Brain pericyte (primary cell): ENCODE measurements around the gene VTN.

Experiments used
- DNase-seq: peaks from one replicate; pipeline ENCODE4 v3.0.0-alpha.2; 2012; ENCODE audit warnings: low read depth, low spot score

Gene VTN

DNA sequence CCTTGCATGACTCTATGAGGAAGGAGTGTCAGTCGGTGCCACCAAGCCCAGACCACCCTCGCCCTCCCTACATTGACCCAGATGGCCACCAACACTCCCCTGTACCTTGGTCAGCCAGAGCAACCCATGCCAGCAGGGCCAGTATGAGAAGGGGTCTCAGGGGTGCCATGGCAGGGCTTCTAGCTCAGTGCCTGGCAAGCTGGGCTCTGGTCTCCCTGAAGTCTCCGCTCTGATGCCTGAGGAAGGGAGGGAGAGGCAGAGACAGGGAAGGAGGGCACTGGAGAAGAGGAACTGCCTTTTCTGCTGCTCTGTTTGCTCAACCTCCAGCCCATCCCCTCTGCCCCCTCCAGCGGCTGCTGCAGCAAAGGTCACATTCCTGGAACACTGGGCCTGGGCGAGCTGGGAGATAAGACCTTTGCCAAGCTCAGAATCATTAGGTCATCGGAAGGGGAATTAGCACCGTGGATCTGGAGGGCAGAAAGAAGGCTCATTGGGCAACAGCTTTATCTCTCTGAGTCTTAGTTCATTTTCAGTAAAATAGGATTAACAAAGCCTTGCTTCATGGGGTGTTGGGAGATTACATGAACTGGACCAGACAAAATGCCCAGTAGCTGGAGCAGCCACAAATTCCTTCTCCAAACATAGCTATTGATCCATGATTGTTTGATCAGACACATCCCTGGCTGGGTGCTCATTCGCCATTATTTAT is at the start of gene VTN:
TSS of gene VTN (minus strand) at position 273 of the 709 bp plus-strand sequence. CDS start at position 169, 104 bp downstream.
- DNase-seq = no peak

DNA sequence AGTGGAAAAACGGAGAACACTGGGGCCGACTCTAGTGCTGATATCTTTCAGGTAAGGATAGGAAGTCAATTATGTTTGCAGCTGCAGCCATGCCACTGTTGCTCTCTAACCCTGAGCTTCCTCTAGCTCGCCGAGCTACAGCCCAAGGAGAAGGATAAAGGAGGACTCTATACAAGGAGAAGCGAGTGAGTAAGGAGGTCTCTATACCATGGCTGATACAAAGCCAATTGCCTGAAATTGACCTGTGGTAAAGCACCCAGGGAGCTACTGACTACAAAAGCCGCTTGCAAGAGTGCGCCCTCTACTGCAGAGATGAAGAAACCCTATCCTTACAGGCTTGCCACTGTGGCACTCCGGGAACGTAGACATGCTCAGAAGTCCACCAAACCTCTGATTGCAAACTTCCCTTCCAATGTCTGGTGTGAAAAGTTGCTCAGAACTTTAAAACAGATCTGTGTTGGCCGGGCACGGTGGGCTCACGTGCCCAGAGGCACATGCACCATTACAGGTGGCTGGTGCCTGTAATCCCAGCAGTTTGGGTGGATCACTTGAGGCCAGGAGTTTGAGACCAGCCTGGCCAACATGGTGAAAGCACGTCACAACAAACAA is 46.7 kb upstream of the VTN start:
- DNase-seq = no peak

DNA sequence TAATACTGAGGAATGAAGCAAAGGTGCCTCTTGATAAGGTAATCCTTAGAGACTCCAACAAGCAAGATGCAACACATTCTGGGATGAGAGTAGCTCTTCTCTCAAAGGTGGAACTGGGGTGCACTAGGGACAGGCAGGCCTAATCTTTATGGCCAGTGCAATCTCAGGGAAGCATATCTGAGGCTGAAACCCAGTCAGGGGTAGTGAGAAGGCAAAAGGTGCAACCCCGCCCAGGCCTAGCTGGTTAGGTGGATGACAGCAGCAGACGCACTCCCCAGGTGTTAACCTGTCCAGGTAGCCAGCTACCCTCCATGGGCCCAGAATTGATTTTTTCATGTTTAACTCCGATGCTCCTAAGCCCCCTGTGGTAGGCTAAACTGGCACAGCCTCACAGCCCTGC is 45.8 kb upstream of the VTN start:
- no peak for DNase-seq

DNA sequence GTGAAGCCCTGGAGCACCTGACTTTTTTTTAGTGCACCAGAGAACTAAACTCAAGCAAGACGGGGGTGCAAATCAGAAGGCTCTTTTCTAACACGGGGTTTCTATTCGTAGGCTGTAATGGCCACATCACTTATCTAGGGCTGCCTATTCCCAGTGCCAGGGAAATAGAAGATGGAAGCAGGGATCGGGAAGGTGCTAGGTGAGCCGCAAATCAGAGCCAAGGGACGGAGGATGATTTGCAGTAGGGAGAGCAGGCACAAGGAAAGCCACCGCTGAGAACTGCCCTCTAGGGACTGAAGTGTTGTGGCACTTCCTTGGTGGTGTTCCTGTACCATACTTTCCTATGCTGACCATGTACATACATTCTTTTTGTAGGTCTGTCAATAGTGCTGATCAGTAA is 43.7 kb upstream of the VTN start:
- no peak for DNase-seq

DNA sequence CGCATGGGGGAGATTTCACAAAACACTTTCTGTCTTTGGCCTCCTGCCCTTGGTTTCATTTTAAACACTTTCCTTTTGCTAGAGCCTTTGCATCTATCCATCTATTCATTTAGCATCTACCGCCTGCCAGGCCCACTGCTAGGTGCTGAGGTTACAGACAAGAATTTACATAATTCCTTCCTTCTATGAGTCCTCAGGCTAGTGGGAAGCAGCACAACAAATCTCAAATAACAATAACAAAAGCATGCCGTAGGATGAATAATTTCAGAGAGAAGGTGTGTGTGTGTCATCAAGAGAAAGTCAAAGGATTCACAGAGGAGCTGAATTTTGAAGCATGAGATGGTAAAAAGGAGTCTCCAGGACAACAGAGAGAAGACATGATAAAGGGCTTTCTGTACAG is 42.0 kb upstream of the VTN start:
- DNase-seq = no peak

DNA sequence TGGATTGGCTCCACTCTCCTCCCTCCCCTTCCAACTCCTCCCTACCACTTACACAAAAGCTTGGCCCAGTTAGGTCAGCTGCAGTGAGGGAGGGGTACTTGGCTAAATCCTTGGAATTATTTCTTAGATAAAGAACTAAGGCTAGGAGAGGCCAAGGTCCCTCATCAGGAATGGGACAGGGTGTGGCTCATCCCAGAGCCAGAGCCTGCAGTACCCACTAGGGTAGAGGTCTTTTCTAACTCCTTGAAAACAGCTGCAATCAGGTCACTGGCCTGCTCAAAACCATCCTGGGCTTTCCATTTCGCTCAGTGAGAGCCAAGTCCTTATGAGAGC is 37.8 kb upstream of the VTN start:
- DNase-seq = no peak

DNA sequence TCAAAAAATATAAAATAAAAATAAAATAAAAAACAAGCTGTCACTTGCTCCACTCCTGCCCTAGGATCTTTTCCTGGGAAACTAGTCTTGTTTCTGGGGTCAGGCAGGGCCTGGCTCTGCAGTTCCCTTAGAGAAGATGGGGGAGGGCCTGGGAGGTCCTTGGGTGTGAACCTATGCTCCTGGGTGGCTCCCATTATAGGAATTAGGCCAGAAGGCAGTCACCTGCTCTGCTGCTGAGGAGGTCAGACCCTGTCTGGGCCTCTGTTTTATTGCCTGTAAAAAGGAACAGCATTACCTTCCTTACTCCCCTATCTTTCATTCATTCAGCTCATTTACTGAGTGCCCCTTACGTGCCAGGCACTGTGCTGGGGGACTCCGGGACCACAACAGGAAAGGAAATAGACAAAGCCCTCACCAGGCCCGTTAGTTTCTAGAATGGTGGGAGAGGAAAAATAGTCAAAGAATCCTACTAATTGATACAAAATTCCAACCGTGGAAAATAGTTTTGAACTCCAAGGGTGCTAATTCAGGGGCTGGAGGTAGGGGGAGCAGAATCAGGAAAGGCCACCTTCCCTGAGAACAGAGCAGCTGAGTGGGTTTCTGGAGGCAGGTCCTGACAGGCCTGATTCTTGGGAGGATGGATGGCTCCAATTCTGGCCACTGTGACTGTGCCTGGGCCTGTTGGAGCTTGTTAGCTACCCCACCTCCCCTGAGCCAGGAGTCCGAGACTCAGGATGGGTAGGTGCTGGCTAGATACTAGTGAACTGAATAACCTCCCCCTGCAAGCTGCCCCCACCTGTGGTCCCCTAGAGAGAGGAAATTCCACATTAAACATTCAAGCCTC is 37.2 kb upstream of the VTN start:
- DNase-seq = no peak

DNA sequence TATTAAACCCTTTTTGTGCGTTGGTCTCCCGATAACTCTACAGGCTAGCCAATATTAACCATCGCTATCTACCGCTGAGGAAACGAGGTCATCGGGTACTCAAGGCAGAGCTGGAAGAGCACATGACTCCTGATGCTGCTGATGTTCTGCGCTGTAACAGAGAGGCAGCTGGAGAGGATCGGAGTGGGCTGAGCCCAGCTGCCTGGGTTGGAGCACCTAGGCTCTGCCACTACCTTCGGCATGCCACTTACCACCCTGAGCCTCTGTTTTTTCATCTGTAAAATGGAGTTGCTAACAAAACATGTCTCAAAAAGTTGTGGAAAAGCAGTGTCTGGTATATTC is 36.3 kb upstream of the VTN start:
- DNase-seq = no peak

GRCh38 chr17:28405632-28406472 is 35.7 kb upstream of the VTN start, which contains the start of gene SLC46A1:
Gene SLC46A1 (minus strand): TSS chr17:28406212. CDS start chr17:28406114, 98 bp downstream.
- DNase-seq = no peak

DNA sequence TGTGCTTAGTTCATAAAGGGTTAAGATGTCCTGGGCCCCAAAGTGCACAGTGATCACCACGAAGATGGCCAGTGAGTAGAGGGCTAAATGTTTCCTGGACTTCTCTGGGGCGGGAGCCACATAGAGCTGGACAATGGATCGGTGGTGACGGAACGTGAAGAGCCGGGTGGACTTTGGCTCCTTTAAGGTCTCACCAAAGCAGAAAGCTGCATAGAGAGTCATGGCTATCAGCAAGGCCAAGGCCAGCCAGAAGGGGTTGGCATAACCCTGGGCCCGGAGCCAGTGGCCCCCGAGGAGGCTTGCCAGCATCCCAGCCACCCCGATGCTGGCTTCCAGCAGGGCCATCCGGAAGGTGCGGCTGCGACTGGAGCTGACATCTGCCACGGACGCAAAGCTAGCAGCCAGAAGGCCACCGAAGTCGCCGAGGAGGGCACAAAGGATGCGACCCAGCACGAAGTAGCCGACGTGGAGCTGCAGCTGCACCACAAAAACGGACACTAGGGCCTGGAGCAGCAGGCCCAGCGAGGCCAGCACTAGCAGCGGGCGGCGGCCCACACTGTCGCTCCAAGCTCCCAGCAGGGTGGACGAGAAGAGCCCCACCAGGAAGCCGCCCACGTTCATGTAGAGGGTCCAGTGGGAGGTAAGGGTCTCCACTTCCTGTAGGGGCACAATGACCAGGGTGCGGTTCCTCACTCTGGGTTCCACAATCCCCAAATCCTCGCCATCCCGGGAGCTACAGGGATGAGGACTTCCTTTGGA is 34.9 kb upstream of the VTN start:
- DNase-seq = no peak

DNA sequence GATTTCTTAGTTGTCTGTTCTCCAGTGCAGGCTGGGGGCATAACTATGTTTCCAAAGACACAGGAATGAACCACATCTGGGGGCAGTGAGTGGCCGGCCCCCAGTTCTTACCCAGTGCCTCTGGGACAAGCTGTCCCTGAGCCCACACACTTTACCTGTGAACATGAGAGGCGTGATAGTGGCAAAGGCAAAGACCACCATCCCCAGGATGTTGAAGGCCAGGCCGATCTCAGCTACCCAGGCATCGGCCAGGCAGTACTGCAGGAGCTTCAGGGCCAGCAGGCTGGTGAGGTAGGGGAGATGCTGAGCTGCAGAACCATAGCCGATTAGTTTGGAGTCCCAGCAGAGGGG is 34.3 kb upstream of the VTN start:
- no peak for DNase-seq

- no peak for DNase-seq
These were observed 33.9 kb upstream of the VTN start for GRCh38 chr17:28404007-28404406.

DNA sequence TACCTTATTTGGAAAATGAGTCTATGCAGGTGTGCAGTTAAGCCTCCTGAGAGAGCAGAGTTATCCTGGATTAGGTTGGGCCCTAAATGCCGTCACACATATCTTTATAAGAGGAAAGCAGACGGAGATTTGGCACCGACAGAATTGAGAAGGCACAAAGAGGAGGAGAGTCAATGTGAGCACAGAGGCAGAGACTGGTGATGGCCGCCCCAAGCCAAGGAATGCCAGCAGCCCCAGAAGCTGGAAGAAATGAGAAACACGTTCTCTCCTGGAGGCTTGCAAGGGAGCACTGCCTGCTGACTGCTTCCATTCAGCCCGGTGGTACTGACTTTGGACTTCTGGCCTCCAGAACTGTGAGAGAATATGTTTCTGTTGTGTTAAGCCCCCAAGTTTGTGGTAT is 32.7 kb upstream of the VTN start:
- no peak for DNase-seq

- no peak for DNase-seq
These were observed 32.1 kb upstream of the VTN start for GRCh38 chr17:28402224-28402630.

GRCh38 chr17:28399808-28400207 is 29.7 kb upstream of the VTN start:
- no peak for DNase-seq

DNA sequence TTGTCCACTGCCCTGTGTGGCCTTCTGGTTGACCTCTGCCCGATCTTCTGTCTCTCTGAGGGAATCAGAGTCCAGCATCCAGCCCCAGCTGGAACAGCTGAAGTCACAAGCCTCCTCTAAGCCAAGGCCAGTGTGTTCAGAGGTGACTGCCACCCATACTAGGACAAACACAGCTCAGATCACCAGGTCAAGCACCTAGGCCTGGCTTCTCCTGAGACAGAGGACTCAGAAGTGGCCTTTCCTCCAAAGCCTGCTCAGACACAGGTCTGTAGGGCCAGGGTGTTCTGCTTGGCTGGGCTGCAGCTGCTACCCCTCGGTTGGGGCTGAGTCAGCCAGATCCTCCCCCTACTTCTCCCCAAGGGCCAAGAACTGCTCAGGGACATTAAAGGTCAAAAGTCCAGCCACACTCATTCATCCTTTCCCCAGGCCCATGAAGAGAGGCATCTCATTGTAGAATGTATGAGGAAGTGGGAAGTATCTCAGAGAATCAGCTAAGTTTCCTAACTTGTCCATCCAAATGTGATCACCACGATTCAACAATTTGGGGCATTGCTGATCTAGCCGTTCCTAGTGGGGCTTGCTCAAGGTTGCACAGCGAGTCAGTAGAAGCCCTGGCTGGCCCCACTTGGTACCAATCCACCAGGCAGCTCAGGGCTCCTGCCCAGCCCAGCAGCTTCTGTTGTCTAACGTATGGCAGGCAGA is 28.3 kb upstream of the VTN start:
- DNase-seq = no peak

GRCh38 chr17:28397687-28398279 is 27.7 kb upstream of the VTN start:
- no peak for DNase-seq

- DNase-seq = no peak
These were observed 27.2 kb upstream of the VTN start for GRCh38 chr17:28397275-28397674.

DNA sequence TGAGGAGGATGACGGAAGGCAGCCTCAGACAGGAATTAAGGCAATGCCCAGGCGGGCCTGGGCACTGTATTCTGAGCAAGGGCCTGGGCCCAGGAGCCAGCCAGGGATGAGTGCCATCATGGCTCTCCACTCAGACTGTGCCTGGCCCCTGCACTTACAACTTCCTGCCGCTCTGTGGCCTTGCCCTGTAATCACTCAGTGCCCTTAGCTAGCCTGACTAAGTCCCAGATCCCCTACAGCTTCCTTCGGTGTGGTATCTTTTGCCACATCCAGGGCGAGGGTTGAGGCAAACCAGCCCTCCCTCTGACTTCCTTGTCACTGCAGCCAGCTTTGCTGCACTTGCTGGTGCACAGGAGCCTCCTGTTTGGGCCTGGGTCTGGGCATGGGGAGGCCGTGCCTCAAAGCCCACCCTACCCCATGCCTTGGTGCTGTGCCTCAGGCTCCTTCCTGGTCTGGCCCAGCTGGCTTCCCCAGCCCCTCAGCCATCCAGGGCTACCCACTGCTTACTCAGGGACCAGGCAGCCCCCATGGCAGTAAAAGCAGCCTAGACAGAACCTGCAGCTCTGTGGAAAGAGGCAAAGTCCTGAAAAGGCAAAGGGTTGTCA is 26.6 kb upstream of the VTN start:
- DNase-seq = no peak

DNA sequence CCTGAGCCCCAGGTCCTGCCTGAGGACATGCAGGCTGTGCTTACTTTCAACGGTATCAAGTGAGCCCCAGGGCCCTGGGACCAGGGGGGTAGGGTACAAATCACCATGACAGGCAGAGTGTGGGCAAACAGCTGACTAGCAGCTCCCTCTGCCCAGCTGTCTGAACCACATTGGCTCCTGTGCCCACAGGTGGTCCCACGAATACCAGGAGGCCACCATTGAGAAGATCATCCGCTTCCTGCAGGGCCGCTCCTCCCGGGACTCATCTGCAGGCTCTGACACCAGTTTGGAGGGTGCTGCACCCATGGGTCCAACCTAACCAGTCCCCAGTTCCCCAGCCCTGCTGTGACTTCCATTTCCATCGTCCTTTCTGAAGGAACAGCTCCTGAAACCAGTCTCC is 25.9 kb upstream of the VTN start:
- no peak for DNase-seq
